Stimulated activated naive CD4-positive, alpha-beta T cell (primary cell): ENCODE data around the gene PCNX4.

Source experiments
- DNase-seq, 6 experiments: peaks; one replicate each; lab custom pipeline; 2025; lab: John Stamatoyannopoulos, UW

The PCNX4 gene

DNA sequence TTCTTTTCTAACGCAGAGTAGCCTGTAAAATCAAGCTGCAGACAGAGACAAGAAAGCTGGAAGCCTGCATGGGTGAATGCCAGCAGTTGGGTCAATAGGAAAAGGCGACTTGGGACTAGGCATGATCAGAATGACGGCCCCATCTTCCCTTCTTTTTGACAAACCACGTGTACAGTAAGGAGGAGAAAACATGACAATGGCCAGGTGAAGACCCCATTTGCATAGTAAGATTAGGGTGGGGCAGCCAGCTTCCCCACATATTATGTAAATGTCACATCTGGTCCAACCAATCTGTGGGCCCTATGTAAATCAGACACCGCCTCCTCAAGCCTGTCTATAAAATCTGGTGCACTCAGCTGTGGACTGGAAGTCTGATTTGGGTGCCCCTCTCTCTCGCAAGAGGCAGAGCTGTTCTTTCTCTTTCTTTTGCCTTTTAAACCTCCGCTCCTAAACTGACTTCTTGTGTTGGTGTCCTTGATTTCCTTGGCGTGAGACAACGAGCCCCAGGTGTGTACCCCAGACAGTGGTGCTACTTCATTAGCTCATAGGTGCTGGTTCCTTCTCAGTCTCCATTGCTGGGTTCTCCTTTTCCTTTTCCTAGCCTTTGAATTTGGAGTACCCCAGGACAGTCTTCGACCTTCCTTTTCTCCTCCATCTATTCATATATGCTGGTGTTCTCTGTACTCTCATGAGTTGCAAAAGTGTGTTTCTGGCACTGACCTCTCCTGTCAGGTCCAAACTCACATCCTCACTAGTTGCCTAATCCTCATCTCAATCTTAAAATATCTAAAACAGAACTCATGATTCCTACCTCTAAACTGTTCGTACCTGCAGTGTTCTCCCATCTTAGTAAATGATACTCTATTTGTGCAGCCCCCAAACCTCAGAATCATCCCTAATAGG, 82.9 kb downstream of the PCNX4 start:
- DNase-seq = no peak

DNA sequence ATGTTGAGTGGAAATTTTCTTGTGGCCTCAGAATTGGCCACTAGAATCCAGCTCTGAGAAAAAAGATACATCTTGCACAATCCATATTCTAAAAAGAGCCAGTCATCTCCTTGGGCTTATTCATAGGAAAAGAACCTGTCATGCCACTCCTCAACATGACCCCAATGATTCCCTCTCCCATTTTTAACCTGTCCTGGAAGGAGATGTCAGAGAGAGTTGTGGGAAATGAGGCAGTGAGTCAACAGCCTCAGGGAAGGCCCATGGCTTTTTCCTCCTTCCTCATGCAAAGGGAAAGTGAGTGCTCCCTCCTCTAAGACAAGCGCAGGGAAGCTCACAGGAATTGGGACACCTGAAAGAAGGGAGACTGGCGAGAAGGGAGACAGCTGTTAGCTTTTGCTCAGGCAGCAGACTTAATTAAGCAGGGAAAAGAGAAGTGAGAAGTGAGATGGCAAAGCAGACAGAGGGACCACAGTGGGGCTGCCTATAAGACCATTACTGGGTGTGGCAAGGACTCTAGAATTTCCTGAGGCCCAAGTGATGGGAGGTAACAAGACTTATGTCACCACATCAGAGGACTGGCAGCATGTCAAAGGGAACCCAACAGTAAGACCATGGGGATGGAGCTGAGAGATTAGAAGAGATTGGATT, 83.7 kb downstream of the PCNX4 start:
- no peak for DNase-seq

DNA sequence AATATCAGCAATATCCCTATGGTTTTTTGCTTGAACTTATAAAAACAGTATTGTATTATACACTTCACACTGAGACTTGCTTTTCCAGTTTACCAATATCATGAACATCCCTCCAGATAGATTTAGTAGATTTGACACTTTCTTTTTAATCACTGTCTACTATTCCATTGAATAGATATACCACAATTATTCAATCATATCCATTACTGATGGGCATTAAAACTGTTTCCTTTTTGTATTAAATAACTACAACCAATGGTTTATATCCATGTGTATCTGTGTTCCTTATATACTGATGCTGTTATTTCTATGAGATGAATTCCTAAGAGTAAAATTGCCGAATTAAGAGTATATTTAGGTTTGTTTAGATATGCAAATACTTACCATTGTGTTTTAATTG, 86.4 kb downstream of the PCNX4 start:
- no peak for DNase-seq

DNA sequence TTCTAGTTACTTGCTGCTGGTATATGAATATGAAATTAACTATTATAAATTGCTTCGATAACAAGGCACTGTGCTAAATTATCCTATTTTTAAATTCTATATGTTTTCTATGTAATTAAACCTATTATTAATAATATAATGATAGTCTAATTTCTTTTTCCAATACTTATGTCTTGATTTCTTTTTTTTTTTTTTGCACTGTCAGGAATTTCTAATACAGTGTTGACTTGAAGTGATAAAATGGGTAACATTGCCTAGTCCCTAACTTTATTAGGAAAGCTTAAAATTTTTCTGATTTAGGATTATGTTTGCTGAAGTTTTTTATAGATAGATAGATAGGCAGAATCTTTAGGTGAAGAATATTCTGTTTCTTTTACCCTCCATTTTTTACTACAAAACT, 87.1 kb downstream of the PCNX4 start:
- DNase-seq = no peak

DNA sequence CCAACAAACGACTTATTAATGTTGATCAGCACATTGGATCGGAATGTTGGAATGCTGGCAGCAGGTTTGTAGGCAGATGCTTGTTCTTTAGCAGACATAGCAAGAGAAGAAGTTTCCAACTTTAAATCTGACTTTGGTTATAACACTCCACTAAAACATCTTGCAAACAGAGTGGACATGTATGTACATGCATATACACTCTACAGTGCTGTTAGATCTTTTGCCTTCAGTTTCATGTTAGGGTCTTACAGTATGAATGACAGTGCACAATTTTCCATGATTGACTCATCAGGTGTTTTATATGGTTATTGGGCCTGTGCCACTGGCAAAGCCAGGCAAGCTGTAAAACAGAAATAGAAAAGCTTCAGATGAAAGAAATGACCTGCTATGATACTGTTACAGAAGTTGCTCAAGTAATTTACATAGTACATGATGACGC, 87.7 kb downstream of the PCNX4 start:
- no peak for DNase-seq

DNA sequence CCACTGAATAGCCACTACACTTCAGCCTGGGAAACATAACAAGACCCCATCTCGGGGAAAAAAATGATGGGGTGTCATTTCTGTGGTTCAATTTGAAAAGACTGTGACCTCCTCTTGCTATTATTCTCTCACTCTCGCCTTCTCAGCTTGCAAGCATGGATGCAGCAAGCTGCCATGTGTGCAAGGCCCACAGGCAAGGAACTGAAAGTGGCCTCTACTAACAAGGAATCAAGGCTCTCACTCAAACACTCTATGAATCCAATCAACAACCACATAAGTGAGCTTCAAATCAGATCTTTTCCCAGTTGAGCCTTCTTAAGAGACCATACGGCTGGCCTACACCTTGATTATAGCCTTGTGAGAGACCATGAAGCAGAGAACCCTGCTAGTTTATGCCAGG, 91.4 kb downstream of the PCNX4 start:
- DNase-seq = no peak

DNA sequence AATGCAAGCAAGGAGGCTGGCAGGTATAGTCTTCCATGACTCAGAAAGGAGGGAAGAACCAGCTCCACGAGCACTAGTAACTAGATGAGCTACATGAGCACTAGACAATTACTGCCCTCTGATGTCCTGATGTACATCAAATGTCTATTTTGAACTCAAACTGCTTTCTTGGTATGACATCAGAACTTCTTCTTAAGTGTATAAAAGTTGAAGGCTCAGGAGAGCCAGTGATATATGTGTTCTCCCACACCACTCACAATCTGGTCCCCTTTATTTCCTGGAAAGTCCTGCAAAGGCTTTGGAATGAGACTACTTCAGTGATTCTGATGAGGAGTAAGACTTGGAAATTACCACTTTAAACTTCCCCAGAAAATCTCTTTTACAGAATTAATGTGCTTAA, 92.0 kb downstream of the PCNX4 start:
- DNase-seq = peak in 1 of 6 experiments; percentile 25

DNA sequence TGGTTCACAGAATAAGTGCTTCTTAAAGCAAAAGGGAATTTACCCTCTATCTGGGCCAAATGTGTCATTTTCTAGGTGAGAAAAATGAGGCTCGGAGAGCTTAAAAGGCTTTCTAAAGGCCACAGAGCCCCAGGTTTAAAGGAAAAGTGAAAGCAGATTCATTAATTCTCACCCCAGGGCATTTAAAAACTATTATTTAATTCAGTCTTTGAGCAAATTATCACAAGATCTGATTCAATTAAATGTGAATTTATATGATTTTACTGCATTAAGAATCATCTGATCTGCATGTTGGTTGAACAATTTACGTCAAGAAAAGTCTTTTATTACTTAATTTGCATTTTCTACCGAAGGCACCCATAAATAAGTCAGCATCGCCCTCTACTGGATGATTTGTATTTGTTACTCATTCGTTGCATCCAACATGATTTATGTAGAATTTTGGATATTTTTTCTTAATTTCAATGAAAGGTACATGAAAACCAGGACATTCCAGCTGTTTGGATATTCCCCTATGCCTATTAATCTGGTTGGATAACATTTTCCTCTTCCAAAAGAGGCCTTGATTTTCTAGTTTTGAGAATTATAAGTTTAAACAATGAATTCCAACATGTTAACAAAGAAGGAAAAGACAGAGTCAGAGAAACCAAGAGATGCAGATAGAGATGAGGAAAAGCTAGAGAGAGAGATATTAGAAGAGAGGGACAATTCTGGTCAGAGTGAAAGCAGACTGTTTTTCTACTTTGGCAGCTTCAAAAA, 92.6 kb downstream of the PCNX4 start:
- DNase-seq = peak in 4 of 6 experiments; percentile 2 to 84 (median 70)

DNA sequence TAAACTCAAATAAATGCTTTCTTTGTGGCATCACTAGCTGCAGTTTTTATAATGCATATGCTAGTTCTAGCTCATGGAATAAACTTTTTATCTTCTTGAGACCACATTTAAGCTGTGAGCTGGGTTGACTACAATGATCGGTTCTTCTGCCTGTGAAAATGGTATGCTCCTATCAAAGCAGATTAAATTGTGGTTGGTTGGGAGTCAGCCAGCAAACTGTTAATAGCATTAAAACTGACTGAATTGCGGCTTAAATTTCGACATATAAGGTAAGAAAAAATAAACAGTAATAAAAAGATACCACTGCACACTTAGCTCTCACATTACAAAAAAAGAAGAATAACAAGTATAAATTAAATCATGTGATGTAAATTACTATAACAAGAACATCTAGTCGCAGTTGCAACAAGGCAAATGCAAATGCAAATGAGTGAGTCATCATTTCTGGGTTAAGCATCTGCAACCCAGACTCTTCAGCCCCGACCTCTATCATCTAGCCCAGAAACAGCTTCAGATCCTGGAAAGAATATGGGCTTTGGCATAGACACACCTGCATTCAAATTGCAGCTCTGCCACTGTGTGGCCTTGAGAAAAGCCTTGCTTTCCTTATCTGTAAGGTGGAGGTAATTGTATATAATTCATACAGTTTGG, 93.3 kb downstream of the PCNX4 start:
- DNase-seq = no peak

DNA sequence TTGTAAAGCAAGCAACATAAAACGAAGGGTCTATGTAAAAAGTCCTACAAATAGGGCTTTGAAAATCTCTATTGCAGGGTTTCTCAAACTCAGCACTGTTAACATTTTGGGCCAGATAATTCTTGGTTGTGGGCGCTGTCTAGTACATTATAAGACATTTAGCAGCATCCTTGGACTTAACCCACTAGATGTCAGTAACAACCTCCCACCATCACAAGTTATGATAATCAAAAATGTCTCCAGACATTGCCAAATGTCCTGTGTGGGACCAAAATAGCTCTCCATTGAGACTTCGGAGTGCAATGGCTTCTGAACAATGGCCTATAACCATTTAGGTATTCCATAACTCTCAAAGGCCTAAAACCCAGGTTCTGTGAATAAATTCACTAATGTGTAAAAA, 96.4 kb downstream of the PCNX4 start:
- no peak for DNase-seq

DNA sequence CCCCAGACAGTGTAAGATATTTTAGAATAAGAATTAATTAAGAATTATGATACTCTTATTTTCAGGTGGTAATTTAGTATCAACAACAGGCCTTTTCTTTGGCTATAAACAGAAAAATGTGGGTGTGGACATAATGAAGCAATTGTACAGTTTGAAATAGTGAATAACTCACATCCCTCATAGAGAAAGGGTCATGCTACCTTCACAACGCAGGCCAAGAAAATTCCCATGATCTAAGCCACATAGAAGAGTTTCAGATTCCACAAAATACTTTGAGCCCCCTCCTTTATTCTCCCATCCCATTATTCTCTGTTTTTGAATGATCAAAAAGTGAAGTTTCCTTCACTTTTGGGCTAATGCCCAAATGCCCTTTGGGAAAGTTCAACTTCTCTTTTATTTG, 97.0 kb downstream of the PCNX4 start:
- no peak for DNase-seq

DNA sequence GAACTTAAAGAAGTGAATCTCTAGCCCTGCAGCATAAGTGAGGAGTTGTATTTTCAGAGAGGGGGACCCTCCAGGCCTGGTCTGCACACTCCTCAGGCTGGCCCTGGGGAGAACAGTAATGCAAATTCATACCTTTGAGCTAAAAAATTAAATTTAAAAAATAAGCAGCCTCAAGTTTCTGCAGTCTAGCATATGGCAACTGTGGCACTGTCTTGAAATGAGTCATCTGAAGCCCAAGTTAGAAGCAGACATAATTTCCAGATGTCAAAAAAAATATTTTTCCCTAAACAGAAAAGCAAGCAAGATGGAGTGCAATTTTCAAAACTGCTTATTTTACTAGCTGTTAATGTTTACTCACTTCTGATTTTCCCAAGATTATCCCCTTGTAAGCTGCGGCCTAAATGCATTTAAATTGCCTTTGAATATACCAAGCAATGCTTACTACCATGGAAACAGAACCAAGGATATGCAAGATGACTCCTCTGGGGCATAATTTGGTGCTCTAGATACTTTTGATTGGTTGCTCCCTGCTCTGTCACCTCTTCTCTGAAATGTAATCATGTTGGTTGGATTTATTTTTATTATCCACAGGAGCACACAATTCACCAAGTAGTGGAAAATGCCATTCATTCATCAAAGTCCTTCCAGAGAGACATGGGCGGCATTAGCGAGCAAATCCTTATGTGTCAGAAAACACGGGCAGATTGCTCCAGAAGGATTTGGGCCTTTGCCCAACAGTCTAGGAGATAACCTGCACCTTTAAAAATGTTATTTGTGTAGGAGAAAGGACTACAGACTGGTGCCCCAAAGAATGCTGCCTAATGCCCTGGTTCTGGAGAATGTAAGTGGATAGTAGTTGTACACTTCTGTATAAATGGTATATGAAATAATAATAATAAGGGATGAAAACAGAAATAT, 98.5 kb downstream of the PCNX4 start:
- DNase-seq = no peak

DNA sequence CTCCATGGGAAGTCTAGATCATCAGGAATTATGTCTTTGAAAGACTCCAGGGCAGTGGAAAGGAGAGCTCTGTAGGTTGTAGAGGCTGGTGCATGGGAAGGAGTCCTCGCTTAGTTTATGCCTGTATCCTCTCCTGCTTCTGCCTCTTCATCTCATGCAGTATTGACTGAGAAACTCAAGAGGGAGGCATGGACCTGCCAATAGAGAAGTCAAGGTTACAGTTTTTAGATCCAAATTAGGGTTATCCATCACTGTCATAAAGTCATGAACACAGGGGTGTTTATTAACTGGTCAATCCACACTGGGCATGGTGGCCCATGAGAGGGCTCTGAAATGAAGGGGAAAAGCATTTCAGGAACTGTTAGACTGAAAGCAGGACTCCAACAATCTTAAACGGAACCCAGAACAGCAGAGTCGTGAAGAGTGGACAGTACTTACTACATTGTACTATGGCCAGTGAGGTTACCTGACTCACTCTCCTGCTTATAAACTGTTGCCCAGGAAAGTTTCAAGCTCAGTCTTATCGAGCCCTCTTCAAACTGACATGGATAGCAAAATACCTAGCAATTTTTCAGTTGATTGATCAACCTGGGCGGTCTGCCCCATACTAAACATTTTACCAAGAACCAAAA, 103.6 kb downstream of the PCNX4 start:
- peak in 1 of 6 experiments; percentile 3 for DNase-seq

DNA sequence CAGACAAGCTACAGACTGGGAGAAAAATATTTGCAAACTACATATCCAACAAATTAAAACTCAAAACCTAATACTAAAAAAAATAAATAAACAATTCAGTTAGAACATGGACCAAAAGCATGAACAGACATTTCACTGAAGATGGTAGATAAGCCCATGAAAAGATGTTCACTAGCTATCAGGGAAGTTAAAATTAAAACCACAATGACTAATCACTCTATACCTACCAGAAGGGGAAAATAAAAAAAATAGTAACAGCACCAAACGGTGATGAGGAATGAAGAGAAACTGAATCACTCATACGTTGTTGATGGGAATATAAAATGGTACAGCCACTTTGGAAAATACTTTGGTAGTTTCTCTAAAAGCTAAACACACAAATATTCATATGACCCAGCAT, 104.6 kb downstream of the PCNX4 start:
- no peak for DNase-seq

DNA sequence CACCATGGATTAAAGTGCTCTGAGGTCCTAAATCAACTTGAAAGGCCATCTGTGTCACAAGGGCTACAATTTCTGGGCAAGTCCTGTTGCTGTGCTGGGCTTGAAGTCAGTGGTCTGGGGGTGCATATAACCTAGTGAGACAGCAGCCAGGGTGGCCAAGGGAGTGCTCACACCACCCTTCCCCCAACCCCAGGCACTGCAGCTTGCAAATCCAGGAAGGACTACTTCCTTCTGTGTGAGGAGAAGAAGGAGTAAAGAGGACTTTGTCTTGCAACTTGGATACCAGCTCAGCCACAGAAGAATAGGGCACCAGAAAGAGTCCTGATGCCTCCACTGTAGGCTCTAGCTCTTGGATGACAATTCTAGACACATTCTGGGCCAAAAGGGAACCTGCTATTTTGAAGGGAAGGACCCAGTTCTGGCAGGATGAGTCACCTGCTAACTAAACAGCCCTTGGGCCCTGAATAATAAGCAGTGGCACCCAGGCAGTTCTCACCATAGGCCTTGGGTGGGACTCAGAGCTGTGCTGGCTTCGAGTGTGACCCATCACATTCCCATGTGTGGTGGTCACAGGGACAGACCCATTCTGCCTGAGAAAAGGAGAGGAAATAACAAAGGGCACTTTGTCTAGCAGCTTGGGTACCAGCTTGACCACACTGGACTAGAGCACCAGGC, 106.0 kb downstream of the PCNX4 start:
- no peak for DNase-seq

DNA sequence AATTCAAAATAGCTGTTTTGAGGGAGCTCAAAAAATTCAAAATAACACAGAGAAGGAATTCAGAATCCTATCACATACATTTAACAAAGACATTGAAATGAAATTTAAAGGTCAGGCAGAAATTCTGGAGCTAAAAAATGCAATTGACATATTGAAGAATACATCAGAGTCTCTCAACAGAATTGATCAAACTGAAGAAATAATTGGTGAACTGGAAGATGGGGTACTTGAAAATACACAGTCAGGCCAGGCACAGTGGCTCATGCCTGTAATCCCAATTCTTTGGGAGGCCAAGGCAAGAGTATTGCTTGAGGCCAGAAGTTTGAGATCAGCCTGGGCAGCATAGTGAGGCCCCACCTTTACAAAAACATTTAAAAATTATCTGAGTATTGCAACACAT, 107.6 kb downstream of the PCNX4 start:
- DNase-seq = no peak

DNA sequence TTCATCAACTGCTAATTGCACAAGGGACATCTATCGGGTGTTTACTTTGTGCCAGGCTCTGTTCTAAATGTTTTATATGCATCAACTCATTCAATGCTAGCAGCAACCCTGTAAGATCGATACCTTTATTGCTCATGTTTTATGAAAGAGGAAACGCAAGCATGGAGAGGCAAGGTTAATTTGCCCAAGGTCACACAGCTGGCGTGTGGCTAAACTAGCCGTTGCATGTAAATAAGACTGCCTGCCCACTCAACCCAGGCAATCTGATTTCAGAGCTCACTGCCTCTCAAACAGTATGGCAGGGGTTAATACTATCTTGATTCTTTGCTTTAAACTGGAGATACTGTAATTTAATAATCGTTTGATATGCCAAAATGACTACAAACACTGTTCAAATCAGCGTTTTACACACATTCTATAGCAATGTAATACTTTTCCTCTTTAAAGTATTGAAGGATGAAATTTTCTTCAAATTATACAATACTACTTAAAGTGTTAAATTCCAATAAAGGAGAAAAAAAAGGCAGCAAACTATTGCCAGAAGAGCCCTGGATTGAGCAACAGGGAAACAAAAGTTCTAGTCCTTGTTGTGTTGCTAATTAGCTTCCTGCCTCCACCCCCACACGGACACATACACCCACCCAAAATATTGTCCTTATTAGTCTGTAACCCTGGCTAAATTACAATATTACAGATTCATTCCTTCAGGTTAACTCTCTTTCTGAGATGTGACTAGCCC, 112.5 kb downstream of the PCNX4 start:
- DNase-seq = no peak

DNA sequence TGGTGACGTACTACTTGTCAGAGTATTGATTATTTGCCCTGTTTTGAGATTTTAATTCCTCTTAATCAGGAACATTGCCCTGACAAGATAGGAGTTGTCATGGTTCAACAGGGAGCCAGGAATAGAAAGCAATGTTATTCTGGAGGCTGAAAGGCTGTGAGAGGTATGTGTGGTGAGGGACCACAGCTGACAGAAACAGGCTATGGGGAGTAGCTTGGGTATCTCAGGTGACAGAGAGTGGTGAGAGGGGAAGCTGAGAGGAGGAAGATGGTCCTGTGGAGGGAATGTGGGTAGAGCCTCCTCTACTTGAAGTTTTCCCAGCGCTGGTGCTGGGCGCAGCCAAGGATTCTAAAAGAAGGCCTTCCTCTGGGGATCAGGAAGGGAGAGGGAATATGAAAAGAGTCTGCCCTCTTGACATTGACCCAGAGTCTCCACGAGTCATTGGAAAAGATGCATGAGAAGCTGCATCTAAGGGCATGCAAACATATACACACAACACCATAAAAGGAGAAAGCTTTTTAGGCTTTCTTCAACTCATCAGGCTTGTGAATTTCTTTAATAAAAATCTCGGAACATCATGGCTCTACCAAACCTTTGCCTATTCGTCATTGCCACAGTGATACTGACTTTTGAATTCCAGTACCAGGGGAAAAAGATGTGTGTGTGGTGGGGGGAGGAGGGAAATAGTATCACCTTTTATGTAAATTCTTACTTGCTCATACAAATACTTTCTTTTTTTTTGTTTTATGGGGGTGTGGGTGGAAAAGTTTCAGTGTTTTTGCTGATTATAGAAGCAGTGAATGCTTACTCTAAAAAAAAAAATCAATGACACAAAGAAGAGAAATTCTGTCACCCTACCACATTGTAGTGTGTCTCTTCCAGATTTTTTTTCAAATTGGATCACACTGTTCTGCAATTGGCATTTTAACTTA, 113.4 kb downstream of the PCNX4 start:
- DNase-seq = no peak
